B cell (primary cell): ENCODE data around the gene CELF4.

ENCODE experiments used
- CTCF ChIP-seq: fragments of 200-600 bp; IDR thresholded peaks from one replicate; pipeline ENCODE4 v1.8.0; 2022; ENCODE audit warnings: antibody characterized with exemption, mild to moderate bottlenecking
- EZH2 ChIP-seq: IDR thresholded peaks from 2 replicates; pipeline ENCODE4 v1.6.1; 2012; ENCODE audit warnings: borderline replicate concordance, low read depth, mild to moderate bottlenecking, moderate library complexity, low read length; ENCODE audit not compliant: insufficient read depth, poor library complexity, severe bottlenecking

- TF ChIP-seq CTCF (no peak), EZH2 (no peak)
Observed at GRCh38 chr18:37545461-37546271, 19.9 kb downstream of the CELF4 start.
